ENCODE measurements around the gene ABTB2.
A peak's percentile ranks its signal among the peaks of the same experiment; 100 is the strongest.
"Not testable (repeated sequence)": the region's sequence is repeated elsewhere in the genome, so short reads cannot be mapped to it uniquely, and the experiment has no call there.

ABTB2 gene

DNA sequence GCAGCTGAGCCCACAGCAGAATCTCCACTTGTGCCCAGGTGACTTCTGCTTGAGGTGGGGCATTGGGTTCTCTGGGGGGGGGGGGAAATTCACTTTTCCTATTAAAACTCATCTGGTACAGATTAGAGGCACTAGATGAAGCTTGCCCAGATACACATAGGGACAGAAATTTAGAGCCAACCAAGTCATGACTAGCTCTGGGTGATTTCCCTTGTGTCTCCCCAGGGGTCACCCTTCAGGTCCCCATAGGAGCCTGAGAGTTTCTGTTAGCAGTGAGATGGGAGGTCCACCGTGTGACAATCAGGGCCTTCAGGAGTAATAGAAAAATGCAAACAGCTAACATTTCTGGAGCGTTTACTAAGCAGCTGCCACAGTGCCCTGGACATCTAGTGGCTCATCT is 175.4 kb downstream of the ABTB2 start:
- Histone ChIP-seq H3K4me3 (no peak overlapping the region), H3K9me3 (no peaks in the 10 kb centered on the region), H3K36me3 (replicated peaks) (no peaks in the 10 kb centered on the region; the same call in 1 of the 2 replicates), H3K4me1 (no peaks in the 10 kb centered on the region), H3K27me3 (ENCODE audit: low read depth) (no peaks in the 10 kb centered on the region)
- no peak for DNase-seq (ENCODE audit: low spot score in 2 of 2)
- in situ Hi-C loops (cut with MboI; ENCODE audit: low sequenced_read_pairs) = no loop called here

DNA sequence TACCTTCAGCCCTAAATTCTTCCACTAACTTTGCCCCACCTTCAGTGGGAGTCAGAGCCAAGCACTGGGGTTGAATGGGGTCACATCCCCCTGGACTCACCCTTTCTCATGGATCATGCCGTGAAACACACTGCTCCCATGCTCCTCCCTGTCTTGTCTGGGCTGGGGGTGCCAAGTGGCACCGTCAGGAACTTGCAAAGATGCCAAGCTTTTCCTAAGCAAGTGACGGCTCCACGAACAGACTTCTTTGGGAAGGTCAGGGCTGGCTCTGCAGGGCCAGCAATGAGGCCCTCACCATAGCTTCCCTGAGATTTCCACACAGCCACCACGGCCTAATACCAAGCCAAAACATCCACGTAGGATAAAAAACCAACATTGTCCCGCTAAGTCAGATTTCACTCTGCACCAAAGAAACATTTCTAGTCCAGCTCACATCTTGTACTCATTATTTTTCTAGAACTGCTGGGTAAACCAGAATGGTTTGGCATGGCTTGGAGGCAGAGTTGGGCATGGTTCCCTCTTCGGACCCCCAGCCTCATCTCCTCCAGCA is 175.9 kb downstream of the ABTB2 start:
- Histone ChIP-seq H3K4me3 (no peak overlapping the region), H3K36me3 (replicated peaks) (no peaks in the 10 kb centered on the region; the same call in 1 of the 2 replicates), H3K9me3 (no peaks in the 10 kb centered on the region), H3K4me1 (peaks cover 3% of the 10 kb centered on the region), H3K27me3 (ENCODE audit: low read depth) (no peaks in the 10 kb centered on the region)
- in situ Hi-C loops (cut with MboI; ENCODE audit: low sequenced_read_pairs) = no loop called here
- DNase-seq (ENCODE audit: low spot score in 2 of 2) = no peak

DNA sequence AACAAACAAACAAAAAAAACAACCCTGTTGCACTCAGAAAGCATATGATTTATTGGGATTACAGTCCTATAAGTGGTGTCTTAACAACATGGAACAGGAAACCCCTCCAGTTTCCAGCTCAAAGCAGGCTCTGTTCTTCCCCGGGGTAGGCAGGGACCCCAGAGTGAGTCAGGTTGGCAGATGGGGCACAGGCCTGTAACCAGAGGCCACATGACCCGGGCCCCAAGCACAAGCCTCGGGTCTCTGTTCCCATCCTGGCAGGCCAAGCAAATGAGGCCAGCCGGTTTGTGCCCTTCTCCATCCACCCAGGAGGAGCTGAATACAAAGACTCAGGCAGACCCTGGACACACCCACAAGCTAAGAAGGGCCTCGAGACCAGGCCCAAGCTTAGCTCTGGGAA is 176.6 kb downstream of the ABTB2 start:
- H3K27me3 ChIP-seq (ENCODE audit: low read depth) = no peaks in the 10 kb centered on the region
- no peak for DNase-seq (ENCODE audit: low spot score in 2 of 2)
- in situ Hi-C loops (cut with MboI; ENCODE audit: low sequenced_read_pairs) = no loop called here
- H3K9me3 ChIP-seq = no peaks in the 10 kb centered on the region
- H3K4me3 ChIP-seq = no peak overlapping the region
- no peaks in the 10 kb centered on the region; the same call in 1 of the 2 replicates for H3K36me3 ChIP-seq (replicated peaks)
- peaks cover 8% of the 10 kb centered on the region for H3K4me1 ChIP-seq

DNA sequence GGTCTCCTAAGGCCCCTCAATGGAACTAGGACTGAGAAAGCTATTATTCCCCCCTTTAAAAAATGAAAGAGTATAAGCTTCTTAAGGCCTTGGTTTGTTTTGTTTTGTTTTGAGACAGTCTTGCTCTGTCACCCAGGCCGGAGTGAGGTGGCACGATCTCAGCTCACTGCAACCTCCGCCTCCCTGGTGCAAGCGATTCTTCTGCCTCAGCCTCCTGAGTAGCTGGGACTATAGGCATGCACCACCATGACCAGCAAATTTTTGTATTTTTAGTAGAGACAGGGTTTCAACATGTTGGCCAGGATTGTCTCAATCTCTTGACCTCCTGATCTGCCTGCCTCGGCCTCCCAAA is 177.0 kb downstream of the ABTB2 start:
- H3K27me3 ChIP-seq (ENCODE audit: low read depth); H3K4me3 ChIP-seq; H3K4me1 ChIP-seq; DNase-seq (ENCODE audit: low spot score in 2 of 2); H3K36me3 ChIP-seq (replicated peaks); in situ Hi-C loops (cut with MboI; ENCODE audit: low sequenced_read_pairs); H3K9me3 ChIP-seq: not testable (repeated sequence)

DNA sequence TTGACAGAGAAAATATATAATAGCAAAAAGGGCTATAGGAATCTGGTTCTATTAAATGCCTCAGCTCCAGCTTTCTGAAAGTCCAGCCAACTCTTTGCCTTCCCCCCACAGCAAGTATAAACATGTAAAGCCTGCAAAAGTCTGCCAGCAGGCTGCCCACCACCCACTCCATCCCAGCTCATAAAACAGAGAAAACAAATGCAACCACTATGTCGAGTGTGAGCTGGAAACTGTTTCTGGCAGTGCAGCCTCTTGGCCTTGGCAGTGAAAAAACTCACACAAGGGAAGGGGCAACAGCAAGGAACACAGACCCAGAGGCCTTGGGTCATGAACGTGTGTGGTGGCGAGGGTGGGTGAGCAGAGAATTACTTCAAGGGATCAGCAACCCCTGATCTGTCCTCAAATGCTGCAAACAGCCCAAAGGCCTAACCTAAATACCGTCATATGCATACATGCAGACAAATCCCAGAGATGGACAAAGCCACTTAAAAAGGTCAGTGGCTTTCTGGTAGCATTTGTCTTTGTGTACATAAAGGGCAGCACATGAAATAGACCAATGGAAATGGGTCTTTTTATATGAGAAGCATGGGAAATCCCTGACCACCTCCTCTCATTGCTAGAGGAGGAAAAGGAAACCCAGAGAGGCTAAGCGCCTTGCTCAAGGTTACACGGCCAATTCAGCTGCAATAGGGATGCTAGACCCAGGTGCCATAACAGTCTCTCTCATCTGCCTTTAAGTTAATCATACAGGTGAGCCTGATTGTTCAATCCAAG is 177.6 kb downstream of the ABTB2 start:
- in situ Hi-C loops (cut with MboI; ENCODE audit: low sequenced_read_pairs) = no loop called here
- Histone ChIP-seq H3K4me3 (no peak overlapping the region), H3K36me3 (replicated peaks) (no peaks in the 10 kb centered on the region; the same call in 1 of the 2 replicates), H3K4me1 (peaks cover 8% of the 10 kb centered on the region), H3K9me3 (no peaks in the 10 kb centered on the region), H3K27me3 (ENCODE audit: low read depth) (no peaks in the 10 kb centered on the region)
- no peak for DNase-seq (ENCODE audit: low spot score in 2 of 2)

DNA sequence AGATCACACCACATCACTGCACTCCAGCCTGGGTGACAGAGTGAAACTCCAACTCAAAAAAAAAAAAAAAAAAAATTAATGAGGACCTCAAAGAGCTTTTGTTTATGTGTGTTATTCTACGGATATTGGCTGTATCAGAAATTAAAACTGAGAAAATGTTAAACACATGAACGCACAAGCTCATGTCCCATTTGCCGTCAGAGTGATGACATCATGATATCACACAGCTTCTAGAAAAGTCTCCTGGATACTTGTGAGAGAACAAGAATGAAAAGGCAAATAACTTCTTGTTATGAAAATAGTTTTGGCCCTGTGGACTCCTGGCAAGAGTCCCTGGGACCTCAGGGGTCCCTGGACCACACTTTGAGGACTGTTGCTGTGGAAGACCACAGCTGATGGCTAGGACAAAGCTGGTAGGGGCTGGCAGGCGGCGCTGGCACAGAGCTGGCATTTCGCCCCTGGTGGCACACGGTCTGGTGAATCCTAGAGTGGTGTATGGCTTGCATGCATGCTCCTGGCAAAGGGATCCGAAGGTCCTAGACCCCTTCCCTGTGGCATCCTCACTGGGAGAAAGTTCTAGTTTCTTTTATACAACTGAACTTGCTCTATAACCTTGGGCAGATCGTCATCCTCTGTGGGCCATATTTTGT is 178.7 kb downstream of the ABTB2 start:
- Histone ChIP-seq H3K36me3 (replicated peaks) (no peaks in the 10 kb centered on the region; the same call in 1 of the 2 replicates), H3K9me3 (no peaks in the 10 kb centered on the region), H3K4me1 (peaks cover 11% of the 10 kb centered on the region), H3K27me3 (ENCODE audit: low read depth) (no peaks in the 10 kb centered on the region), H3K4me3 (no peak overlapping the region)
- in situ Hi-C loops (cut with MboI; ENCODE audit: low sequenced_read_pairs) = loop anchor here (5.0 kb wide), 1 partner anchor 178 kb away; the partner anchor contains the start of gene ABTB2
- DNase-seq (ENCODE audit: low spot score in 2 of 2) = no peak

DNA sequence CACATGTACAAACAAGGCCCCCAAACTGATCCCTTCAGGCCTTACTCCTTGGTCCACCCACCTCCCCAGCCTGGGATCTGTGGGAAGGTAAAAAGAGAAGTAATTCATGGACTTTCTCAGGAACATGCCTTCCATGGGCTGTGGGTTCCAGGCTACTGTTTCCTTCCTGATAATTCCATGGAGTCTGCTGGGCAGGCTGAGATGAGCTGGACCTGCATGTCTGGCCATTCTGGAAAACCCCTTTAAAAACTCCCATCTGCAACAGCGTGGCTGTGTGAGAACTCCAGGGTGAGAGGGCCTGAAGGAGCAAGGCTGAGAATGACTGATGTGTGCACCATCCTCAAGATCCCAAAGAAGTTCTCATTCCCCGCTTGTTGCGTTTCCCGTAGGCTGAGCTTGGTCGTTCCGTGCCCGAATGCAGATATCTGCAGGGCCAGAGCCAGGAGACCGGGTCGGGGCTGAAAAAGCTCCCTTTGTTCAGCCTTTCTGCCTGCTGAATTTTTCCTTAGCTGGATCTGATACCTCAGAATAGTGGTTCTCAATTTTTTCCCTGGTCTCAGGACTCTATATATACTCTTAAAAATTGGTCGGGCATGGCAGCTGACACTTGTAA is 179.5 kb downstream of the ABTB2 start:
- in situ Hi-C loops (cut with MboI; ENCODE audit: low sequenced_read_pairs) = loop anchor here (5.0 kb wide), 1 partner anchor 179 kb away; the partner anchor contains the start of gene ABTB2
- no peak for DNase-seq (ENCODE audit: low spot score in 2 of 2)
- H3K9me3 ChIP-seq = no peaks in the 10 kb centered on the region
- no peaks in the 10 kb centered on the region for H3K27me3 ChIP-seq (ENCODE audit: low read depth)
- no peaks in the 10 kb centered on the region; the same call in 1 of the 2 replicates for H3K36me3 ChIP-seq (replicated peaks)
- peaks cover 11% of the 10 kb centered on the region for H3K4me1 ChIP-seq
- H3K4me3 ChIP-seq = no peak overlapping the region

DNA sequence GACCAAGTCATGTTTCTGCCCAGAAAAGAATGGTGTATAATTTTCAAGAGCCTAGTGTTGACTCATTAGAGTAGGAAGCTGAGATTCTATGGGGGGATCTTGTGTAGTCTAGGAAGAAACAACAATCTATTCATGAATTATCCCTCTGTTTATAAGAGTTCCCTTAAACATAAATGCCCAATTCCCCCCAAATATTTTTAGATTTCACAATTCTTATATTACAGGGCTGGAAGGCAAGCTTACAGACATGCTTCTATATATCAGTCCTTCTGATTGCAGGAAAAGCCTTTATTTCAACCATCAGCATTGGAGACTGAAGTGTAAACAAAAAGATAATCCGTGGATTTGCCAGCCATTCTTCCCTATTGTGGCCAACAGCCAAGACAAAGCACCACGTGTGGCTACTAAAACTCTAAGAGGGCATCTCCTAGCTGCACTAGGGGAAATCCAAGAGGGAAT is 181.0 kb downstream of the ABTB2 start:
- Histone ChIP-seq H3K4me3 (no peak overlapping the region), H3K36me3 (replicated peaks) (no peaks in the 10 kb centered on the region; the same call in 1 of the 2 replicates), H3K4me1 (peaks cover 11% of the 10 kb centered on the region), H3K27me3 (ENCODE audit: low read depth) (no peaks in the 10 kb centered on the region), H3K9me3 (no peaks in the 10 kb centered on the region)
- in situ Hi-C loops (cut with MboI; ENCODE audit: low sequenced_read_pairs) = loop anchor here (5.0 kb wide), 1 partner anchor 181 kb away; the partner anchor contains the start of gene ABTB2
- DNase-seq (ENCODE audit: low spot score in 2 of 2) = peak; percentile 49 to 52

DNA sequence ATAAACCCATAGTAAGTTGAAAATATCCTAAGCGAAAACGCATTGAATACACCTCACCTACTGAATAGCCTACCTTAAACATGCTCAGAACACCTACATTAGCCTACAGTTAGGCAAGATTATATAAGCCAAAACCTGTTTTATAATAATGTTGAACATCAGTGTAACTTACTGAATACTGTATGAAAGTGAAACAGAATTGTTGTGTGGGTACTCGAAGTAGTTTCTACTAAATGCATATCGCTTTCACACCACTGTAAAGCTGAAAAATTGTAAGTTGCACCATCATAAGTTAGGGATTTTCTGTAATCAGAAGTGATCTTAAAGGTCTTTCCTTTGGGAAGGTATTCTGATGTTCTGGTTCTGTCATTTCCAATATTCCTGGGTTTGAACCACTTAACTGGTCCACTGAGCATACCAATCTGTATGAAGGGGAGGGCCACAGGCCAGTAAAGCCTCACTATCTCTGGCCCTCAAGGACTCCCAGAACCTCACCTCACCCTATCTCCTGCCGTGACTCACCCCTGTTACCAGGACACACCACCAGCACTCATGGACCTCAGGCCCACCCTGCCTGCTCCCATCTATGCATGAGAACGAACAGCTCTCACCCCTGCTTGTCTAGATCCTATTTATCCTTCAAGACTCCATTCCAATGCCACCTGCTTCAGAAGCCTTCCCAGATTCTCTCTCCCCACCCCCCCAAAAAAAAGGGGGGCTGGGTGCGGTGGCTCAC is 182.4 kb downstream of the ABTB2 start:
- H3K4me1 ChIP-seq = peaks cover 11% of the 10 kb centered on the region
- H3K27me3 ChIP-seq (ENCODE audit: low read depth) = no peaks in the 10 kb centered on the region
- in situ Hi-C loops (cut with MboI; ENCODE audit: low sequenced_read_pairs) = loop anchor here (5.0 kb wide), 1 partner anchor 182 kb away; the partner anchor contains the start of gene ABTB2
- no peaks in the 10 kb centered on the region for H3K9me3 ChIP-seq
- H3K36me3 ChIP-seq (replicated peaks) = no peaks in the 10 kb centered on the region; the same call in 1 of the 2 replicates
- no peak for DNase-seq (ENCODE audit: low spot score in 2 of 2)
- no peak overlapping the region for H3K4me3 ChIP-seq

DNA sequence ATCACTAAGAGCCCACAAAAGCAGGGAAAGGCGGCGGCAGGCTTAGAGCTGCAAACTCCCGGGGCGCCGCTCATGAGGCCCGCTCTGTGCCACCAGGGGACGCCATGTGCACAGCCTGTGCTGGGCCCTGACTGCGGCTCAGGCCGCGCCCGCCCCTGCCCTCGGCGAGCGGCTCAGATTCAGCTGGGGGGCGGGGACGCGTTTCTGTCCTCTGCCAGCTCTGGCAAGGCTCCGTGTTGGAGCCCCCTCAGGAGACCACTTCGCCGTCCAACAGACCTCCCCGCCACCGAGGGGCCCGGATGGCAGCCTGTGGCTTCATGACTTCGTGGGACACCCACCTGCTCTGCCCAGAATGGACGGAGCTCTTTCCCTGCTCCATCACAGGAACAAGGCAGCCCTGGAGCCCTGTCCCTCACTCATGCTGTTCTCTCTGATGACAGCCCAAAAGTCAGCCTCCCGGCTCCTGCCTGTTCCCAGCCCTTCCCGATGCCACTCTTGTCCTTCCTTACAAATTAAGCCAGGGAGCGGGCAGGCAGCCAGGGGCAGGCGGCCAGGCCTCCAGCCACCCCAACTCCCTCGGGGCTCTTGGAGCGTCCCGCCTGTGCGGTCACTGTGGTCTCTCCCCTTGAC is 183.3 kb downstream of the ABTB2 start:
- H3K4me3 ChIP-seq = peak overlapping the region; percentile 13
- in situ Hi-C loops (cut with MboI; ENCODE audit: low sequenced_read_pairs) = loop anchor here (5.0 to 25.0 kb wide), 2 partner anchors 183 to 1213 kb away; partner anchors contain the start of gene ABTB2
- no peaks in the 10 kb centered on the region for H3K36me3 ChIP-seq (replicated peaks)
- peak; percentile 46 to 90 for DNase-seq (ENCODE audit: low spot score in 2 of 2)
- H3K9me3 ChIP-seq = no peaks in the 10 kb centered on the region
- no peaks in the 10 kb centered on the region for H3K27me3 ChIP-seq (ENCODE audit: low read depth)
- peaks cover 11% of the 10 kb centered on the region for H3K4me1 ChIP-seq

DNA sequence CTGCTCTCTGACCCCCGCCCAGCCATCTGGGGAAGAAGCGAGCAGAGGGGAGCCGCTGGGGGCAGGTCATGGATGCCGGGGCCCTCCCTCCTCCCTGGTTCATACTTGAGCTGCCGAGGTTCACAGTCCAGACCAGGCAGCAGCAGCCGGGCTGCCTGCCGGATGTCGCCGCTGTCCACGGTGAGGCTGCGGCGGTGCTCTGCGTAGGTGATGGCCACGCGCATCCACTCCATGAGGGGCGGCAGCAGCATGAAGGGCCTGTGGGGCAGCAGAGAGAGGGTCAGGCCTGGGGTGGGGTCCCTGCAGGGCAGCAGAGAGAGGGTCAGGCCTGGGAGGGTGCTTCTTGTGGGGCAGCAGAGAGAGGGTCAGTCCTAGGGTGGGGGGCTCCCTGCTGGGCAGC is 184.8 kb downstream of the ABTB2 start:
- Histone ChIP-seq H3K9me3 (no peaks in the 10 kb centered on the region), H3K4me1 (peaks cover 11% of the 10 kb centered on the region), H3K27me3 (ENCODE audit: low read depth) (no peaks in the 10 kb centered on the region), H3K36me3 (replicated peaks) (no peaks in the 10 kb centered on the region), H3K4me3 (no peak overlapping the region)
- DNase-seq (ENCODE audit: low spot score in 2 of 2) = no peak
- in situ Hi-C loops (cut with MboI; ENCODE audit: low sequenced_read_pairs) = loop anchor here (25.0 kb wide), 1 partner anchor 1214 kb away; no protein-coding TSS in a partner anchor

DNA sequence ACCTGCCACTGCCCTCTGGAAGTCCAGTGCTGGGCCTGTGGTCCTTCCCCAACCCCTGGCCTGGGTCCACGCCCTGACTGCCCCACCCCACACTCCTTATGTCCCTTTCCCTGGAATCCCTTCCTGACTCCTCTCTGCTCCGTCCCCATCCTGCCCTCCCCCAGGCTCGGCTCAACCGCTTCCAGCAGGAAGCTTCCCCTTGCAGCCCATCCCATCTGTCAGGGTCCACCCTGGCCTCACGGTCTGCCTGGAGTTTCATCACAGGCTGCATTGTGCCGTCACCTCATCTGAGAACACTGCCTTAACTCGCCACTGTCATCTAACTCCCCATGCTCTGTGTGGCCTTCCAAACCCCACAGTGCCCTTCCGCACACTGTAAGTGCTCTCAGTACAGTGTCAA is 188.1 kb downstream of the ABTB2 start:
- DNase-seq (ENCODE audit: low spot score in 2 of 2) = no peak
- Histone ChIP-seq H3K4me3 (no peak overlapping the region), H3K36me3 (replicated peaks) (no peaks in the 10 kb centered on the region), H3K4me1 (peaks cover 3% of the 10 kb centered on the region; the same call in 1 of the 2 replicates), H3K27me3 (ENCODE audit: low read depth) (no peaks in the 10 kb centered on the region), H3K9me3 (no peaks in the 10 kb centered on the region)
- in situ Hi-C loops (cut with MboI; ENCODE audit: low sequenced_read_pairs) = loop anchor here (25.0 kb wide), 1 partner anchor 1218 kb away; no protein-coding TSS in a partner anchor

All from HAP-1 (cell line).